Activated T-cell treated with anti-CD3 and anti-CD28 coated beads for 4 hours (primary cell): Measurements from ENCODE around the gene TRIP10.
"Not testable (repeated sequence)": the region's sequence is repeated elsewhere in the genome, so short reads cannot be mapped to it uniquely, and the experiment has no call there.

ENCODE experiments used
- DNase-seq: peaks from one replicate; pipeline ENCODE4 v3.0.0-alpha.2; 2020

Gene TRIP10, protein sequence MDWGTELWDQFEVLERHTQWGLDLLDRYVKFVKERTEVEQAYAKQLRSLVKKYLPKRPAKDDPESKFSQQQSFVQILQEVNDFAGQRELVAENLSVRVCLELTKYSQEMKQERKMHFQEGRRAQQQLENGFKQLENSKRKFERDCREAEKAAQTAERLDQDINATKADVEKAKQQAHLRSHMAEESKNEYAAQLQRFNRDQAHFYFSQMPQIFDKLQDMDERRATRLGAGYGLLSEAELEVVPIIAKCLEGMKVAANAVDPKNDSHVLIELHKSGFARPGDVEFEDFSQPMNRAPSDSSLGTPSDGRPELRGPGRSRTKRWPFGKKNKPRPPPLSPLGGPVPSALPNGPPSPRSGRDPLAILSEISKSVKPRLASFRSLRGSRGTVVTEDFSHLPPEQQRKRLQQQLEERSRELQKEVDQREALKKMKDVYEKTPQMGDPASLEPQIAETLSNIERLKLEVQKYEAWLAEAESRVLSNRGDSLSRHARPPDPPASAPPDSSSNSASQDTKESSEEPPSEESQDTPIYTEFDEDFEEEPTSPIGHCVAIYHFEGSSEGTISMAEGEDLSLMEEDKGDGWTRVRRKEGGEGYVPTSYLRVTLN

DNA sequence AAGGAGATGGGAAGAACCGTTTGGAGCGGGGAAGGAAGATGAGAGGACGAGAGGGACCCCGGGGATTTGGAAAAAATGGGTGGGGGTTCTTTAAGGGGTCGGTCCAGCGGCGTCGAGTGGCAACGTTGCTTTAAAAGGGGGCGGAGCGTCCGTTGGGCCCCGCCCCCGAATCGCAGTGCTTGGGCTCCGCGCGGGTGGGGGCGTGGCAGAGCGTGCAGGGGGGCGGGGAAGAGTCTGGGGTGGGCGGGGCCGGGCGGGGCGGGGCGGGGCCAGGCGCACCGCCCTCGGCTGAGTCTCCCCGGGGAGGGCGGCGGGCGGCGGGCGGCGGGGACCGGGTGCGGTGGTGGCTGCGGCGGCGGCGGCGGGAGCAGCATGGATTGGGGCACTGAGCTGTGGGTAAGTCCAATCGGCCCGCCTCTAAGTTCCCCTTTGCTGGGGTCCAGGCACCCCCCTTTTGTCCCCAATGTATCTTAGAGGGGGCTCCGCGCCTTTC is at the start of gene TRIP10:
Gene TRIP10, plus strand, starts transcription at position 291 of the 493 bp plus-strand sequence. Its CDS starts 82 bp downstream, at position 373.
- DNase-seq: peak; percentile 73

DNA sequence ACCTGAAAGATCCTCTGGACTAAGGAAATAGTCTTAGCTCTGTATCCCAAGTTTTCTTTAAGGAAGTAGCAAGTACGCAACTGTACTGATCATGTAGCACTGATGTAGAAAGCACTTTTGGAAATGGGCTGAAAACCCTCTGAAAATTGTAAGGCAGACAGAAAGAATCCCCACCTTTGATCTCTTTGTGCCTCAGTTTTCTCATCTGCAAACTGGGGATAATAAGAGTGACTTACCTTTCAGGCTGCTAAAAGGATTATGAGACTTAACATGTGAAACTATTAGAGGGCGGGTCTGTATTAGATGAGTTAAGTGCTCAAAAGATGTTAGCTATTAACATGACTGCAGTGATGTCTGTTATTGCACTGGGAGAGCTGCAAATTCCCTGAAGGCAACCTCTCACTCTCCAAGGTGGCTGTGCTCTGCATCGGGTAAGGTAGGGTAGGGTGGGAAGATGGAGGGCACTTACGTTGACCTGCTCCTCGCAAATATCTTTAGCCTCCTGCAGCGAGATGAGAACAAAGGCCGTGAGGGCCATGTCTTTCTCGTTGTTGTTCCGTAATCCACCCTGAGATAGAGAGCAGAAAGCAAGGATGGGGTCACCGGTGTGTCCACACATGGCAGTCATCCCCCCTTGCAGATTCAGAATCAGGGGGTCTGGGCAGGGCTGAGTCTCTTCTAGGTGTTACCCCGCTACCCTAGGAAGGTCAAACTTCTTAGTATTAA is 49.2 kb upstream of the TRIP10 start:
- DNase-seq: no peak

DNA sequence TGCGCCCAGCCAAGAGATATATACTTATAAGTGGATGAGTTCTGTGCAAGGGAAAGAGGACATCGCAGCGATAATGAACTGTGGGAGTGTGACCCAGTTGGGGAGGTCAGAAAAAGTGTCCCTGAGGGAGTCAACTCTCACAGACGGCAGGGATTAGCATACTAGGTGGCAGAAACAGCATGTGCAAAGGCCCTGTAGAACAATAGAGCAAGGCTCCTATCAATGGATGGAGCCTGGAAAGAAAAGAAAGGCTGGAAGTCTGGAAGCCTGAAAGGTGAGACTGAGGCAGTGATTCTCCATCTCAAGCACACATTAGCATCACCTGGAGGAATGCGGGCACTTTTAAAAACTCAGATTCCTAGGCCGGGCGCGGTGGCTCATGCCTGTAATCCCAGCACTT is 48.1 kb upstream of the TRIP10 start:
- DNase-seq: no peak

DNA sequence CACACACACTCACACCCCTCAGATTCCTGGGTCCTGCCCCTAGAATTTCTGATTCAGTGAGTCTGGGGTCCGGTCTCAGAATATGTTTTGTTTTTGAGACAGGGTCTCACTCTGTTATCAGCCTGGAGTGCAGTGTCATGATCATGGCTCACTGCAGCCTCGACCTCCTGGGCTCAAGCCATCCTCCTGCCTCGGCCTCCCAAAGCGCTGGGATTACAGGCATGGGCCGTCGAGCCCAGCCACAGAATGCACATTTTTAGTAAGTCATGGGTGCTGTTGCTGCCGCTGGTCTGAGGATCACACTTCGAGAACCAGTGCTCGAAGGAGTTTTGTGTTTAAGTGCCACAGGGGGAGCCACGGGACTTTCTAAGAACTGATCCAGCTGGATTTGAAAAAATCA is 47.5 kb upstream of the TRIP10 start:
- DNase-seq: no peak

DNA sequence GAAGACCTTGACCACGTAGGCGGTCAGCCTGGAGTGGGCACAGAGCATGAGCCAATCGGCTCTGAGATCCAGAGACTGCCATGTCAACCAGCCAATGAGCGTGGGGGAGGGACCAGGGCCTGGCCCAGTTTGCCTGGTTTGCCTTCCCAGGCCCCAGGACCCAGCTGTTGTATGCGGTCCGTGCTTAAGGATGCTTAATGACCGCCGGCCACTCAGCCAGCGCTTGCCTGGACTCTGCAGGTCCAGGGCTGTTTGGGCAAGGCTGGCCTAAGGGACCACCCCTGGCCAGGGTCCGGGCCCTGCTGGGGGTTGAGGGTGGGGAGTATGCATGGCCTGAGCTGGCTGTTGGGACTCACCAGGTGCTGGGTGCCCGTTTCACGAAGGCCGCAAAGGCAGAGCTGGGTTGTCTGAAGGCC is 46.4 kb upstream of the TRIP10 start:
- no peak for DNase-seq

DNA sequence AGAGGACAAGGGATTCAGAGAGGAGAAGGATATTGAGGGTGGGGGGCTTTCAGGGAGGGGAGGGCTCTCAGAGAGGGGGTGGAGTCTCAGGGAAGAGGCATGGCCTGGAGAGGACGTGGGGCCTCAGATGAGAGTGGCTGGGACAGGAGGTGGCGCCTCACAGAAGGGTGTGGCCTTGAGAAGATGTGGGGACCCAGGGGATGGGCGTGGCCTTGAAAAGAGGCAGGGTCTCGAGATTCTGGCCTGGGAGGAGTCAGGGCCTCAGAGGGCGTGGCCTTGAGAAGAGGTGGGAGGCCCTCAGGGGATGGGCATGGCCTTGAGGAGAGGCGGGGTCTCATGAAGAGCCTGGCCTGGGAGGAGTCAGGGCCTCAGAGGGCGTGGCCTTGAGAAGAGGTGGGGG is 45.8 kb upstream of the TRIP10 start:
- DNase-seq: no peak

DNA sequence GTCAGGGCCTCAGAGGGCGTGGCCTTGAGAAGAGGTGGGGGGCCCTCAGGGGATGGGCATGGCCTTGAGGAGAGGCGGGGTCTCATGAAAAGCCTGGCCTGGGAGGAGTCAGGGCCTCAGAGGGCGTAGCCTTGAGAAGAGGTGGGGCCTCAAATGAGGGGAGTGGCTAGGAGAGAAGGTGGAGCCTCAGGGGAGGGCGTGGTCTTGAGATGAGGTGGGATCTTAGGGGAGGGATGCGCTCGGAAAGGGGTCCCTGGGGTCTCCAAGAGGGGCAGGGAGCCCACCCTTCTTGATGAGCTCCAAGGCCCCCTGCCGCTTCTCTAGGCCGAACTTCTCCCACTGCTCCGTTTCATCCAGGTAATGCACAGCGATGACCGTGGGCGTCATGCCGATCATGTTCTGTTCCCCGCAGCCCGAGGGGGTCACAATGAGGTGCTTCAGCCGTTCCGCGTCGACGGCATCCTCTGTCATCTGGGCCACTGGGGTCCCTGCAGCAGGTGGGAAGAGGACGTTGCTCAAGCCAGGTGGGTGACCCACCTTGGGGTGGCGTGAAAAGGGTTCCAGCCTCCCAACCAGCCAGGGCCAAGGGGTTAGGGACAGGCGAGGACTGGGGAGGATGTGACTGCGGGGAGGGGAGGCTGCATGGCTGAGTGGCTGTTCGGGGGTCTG is 45.2 kb upstream of the TRIP10 start:
- no peak for DNase-seq

DNA sequence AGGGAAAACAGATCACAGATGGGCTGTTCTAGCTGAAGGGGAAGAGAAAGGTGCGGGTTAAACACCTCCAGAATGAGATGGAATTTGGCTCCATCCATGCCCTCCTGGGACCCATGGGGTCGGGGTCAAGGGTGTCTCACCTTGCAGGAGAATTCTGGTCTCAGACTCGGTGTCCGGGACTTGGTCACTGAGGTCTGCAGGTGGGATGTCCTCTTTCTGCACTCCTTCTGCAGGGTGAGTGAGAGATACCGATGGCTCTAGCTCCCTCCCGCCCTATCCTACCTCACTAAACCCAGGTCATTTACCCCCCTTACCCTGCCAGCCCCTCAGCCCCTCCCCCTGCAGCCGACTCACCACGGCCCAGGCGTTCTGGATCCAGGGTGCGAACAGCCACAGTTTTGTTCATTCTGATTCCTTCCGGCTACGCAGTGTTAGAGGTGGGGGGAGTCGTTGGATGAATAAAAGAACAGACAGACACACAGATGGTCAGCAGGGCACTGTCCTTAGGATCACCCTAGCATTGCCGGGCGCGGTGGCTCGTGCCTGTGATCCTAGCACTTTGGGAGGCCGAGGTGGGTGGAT is 43.1 kb upstream of the TRIP10 start:
- no peak for DNase-seq

DNA sequence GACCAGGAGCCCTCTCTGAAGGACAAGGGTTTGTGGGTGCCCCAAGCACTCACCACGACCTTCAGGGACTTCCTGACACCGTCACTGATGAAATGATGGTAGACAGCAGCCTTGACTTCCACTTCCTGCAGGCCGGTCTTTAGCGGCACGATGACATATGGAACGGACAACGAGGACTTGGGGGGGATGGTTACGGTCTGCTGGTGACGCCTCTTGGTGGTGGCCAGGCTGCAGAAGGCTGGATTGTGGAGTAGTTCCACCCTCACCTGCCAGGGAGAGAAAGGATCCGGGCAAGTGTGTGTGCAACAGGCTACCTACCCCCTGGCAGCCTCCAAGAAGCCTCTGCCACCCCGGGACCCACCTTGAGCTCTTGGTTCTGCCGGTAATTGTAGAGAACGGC is 42.2 kb upstream of the TRIP10 start:
- DNase-seq: no peak

DNA sequence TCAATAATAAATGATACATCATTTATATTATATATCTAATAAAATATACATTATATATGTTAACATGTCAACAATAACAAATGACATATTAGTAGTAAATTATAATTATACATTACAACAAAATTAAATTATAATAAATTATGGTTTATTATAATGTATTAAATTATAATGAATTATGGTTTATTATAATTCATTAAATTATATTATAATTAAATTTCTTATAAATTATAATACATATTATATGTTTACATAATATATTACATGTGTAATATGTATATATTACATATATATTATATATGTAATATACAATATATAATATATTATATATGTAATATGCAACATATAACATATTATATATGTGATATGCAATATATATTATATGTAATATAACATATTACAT is 39.5 kb upstream of the TRIP10 start:
- DNase-seq: no peak

DNA sequence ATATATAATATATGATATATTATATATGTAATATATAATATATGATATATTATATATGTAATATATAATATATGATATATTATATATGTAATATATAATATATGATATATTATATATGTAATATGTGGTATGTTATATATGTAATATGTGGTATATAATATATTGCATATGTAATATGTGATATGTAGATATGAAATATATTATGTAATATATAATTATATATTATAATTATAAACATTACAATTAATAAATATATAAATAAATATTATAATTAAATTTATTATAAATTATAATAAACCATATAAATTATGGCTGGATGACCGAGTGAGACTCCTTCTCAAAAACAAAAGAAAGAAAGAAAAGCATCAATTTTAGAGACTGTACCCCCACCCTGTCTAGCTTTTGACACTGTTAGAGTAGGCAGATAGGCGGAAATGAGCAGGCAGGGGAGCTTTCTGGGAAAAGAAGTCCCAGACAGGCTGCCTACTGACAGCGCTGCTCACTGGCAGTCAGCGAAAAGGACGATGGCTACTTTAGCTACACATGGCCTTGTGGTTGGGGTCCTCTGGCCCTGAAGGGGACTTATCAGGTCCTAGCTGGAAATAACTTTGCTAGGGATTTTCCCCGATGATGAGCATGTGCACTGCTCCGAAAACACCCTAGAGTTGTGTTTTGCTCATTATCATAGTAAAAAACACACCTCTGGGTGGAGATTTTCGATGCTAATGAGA is 38.7 kb upstream of the TRIP10 start:
- no peak for DNase-seq

DNA sequence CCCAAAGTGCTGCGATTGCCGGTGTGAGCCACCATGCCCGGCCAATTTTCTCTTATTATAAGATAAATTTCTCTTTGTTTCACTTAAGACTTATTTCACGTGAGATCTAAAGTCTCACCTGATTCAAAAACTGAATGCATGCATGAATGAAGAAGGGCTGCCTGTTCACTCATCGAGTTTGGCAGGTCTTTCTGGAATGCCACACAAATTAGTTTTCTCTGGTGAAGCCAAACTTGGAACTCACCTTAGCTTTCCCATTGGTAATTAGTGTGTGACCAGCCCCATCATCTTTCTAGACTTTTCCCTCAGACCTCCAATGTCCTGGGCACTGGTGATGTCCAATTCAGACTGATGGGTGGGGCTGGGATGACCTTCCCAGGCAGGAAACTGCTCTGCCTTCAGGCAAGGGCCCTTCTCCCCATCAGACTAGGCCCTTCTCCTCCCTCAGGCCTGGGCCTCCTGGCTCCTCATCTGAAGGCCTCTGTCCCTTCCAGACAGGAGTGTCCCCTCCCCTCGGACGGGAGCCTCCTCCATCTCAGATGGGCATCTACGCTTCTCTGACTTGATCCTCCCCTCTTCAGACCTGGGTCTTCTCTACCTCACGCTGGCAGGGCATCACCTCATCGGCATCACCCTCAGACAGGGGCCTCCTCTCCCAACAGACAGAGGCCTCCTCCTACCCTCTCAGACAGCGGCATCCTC is 33.4 kb upstream of the TRIP10 start:
- no peak for DNase-seq

DNA sequence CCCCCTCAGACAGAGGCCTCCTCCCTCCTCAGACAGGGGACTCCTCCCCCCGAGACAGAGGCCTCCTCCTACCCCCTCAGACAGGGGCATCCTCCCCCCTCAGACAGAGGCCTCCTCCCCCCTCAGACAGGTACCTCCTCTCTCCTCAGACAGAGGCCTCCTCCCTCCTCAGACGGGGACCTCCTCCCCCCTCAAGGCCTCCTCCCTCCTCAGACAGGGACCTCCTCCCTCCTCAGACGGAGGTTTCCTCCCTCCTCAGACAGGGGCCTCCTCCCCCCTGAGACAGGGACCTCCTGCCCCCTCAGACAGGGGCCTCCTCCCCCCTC is 32.9 kb upstream of the TRIP10 start:
- no peak for DNase-seq

DNA sequence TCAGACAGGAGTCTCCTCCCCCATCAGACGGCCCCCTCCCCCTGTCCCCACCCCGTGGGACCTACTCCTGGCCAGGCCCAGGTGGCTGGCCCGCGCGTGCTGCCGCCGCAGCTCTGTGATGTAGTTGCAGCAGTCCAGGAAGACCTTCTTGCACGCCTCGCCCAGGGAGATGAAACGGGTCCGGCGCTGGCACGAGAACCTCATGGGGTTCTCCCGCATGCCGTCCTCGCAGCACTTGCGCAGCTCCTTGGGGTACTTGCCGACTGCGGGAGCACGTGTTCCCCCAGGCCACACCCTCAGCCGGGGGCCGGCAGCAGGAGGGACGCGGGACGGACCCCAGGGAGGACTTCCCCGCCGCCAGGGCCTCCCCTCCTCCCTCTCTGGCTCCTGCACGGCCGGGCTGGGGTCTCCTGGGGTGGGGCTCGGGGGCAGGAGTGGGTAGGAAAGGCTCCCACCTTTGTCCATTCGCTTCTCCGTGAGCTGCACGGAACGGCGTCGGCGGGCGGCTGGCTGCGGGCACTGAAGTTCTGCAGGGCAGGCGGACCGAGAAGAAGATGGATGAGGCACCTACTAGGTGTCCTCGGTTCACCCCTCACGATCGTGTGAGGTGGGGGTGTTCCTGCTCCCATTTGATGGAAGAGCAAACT is 32.3 kb upstream of the TRIP10 start:
- DNase-seq: no peak

DNA sequence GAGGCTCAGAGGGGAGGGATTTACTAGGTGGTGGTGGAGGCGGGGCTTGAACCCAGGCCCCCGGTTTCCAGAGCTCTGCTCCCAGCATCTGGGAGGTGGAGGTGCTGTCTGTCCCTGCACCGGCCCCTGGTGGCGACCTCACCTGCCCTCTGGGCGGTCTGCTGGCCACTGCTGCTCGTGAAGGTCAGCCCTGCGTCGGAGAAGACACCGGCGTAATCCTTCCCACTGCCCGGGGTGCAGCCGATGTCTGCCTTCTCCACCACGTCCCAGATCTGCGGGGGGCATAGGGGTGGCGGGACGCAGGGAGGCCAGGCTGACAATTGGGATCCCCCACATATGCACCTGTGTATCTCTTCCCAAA is 31.8 kb upstream of the TRIP10 start:
- no peak for DNase-seq

DNA sequence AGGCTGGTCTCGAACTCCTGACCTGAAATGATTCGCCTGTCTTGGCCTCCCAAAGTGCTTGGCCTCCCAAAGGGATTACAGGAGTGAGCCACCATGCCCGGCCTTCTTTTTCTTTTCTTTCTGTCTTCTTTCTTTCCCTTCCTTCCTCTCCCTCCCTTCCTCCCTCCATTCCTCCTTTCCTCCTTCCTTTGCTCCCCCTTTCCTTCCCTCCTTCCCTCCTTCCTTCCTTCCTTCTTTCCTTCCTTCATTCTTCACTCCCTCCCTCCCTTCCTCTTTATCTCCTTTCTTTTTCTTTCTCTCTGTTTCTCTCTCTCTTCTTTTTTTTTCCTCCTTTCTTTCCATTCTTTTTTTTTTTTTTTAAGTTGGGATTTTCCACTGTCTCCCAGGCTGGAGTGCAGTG is 31.1 kb upstream of the TRIP10 start:
- DNase-seq: no peak

DNA sequence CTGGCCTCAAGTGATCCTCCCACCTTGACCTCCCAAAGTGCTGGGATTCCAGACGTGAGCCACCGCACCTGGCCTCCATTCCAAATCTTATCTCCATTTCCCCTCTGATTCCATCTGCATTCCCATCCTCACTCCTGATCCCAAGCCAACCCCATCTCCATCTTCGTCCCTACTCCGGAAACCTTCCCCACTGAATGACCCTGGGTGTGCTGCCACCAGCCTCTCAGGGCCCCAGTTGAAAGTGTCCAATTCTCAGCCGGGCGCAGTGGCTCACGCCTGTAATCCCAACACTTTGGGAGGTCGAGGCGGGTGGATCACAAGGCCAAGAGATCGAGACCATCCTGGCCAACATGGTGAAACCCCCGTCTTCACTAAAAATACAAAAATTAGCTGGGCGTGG is 30.6 kb upstream of the TRIP10 start:
- not testable (repeated sequence) for DNase-seq

DNA sequence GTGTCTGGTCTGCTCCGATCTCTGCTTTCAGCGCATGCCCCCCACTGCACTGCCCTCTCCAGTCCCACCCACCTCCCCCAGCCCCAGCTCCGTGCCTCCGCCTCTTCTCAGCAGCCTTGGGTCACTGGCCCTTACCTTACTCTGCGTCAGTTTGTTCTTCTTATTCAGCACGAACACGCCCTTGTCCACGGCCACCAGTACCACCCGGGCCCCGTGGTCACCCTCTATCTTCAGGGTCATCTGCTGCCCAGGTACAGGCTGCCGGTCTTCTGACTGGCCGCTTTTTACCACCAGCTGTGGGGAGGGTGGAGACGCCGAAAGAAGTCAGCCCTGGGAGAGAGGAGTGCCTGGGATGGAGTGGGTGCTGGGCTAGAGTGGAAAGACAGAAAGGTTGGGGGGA is 29.9 kb upstream of the TRIP10 start:
- no peak for DNase-seq

DNA sequence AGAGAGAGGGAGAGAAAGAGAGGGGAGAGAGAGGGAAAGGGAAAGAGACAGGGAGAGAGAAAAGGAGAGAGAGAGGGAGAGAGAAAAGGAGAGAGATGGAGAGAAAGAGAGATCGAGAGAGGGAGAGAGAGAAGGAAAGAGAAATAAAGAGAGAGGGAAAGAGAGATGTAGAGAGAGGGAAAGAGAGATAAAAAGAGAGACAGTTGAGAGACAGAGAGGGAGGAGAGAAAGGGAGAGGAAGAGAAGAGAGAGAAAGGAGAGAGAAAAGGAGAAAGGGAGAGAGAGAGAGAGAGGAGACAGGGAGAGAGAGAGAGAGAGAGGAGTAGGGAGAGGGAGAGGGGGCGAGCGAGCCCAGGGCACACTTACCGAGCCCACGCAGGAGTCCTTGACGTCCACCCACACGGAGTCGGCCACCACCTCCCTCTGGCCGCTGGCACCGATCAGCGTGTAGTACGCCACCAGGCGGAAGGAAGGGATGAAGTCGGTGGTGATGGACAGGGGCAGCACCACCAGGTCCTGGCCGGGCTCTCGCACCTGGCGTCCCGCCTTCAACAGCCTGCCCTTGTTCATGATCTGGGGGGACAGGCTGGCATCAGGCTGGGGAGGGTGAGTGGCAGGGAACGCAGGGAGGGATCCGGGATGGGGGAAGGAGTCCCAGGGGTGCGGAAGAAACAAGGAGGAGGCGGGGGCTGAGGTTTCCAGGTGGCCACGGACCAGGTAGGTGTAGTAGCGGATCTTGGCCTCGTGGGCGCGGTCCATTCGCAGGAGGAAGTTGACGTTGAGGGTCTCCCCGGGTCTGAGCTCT is 29.0 kb upstream of the TRIP10 start:
- no peak for DNase-seq

DNA sequence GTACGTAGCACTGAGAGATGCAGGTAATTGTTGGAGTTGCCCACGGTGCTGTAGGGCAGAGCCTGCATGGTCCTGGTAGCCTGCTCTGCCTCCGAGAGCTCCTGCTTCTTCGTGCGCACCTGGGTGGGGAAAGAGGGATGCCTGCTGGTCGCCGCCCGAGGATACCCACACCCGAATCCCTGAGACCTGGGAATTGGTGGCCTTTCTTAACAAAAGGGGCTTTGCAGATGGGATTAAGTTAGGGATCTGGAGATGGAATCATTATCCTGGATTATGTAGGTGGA is 28.5 kb upstream of the TRIP10 start:
- no peak for DNase-seq

DNA sequence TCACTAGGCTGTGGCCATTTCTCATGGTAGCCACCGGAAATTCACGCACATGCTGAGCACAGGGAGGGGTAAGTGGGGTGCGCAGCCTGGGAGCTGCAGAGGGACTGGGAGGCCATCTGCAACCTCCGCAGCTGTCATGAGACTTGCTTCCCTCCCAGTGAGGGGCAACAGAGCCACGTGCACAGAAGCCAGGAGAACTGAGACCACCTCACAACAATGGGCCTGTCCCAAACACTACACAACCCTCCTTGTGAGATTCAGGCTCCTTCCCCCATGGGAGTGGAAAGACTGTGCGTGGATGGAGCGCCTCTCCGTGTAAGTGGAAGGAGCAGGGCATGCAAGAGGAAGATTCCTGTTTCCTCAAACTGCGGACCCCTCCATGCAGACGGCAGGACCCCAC is 27.9 kb upstream of the TRIP10 start:
- DNase-seq: no peak
